ENCODE measurements around the gene DKK3.

DKK3 gene

DNA sequence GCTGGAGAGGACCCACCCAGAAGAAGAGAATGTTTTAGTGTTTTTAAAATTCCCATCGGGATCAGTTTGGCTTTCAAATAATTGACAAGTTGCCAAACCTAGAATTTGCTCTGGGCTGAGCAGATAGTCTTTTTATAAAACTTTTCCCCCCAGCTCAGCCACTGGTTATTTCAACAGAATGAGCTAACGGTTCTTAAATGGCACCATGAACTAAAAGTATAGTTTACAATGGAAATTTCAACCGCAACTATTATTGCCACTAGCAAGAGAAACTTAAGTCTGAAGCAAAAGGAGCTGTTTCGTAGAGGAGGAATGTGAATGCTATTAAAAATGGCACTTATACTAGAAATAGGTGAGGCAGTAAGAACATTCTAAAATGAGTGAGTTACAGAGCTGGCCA, 3.4 kb downstream of the DKK3 start:
- Histone ChIP-seq H3K9me3 (ENCODE audit: control insufficient read depth, low read length) (no peaks in the 10 kb centered on the region), H3K36me3 (ENCODE audit: control insufficient read depth, insufficient read depth, low read length) (no peaks in the 10 kb centered on the region), H3K27me3 (ENCODE audit: control insufficient read depth, insufficient read depth, low read length, poor library complexity, severe bottlenecking) (peaks cover 32% of the 10 kb centered on the region), H3K4me1 (ENCODE audit: control insufficient read depth, insufficient read depth, low read length) (no peaks in the 10 kb centered on the region), H3K27ac (ENCODE audit: insufficient read depth, low read depth, low read length, poor library complexity, severe bottlenecking) (no peak overlapping the region), H3K4me3 (ENCODE audit: insufficient read depth, low read depth, low read length) (no peak overlapping the region)
- WGBS, 2 experiments, result 96 to 98% methylated on average over 4 of the region's 4 CpGs

DNA sequence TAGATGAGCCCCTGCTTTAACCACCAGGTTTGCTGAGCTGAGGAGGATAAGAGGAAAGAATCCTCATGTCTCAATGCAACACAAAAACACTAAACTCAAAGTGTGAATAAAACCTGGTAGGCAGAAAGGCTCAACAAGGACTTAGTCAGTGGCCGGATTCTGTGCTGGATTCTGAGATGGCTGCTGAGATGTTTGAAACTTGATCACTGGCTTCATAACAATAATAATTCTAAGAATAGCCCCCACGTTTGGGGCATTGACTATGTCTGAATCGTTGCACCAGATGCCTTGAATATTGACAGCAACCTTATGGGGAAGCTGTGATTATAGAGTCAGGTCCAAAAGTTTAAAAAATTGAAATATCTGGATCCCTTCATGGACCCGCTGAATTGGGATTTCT, 4.6 kb downstream of the DKK3 start:
- H3K27ac ChIP-seq (ENCODE audit: insufficient read depth, low read depth, low read length, poor library complexity, severe bottlenecking), result no peak overlapping the region
- no peaks in the 10 kb centered on the region for H3K9me3 ChIP-seq (ENCODE audit: control insufficient read depth, low read length)
- peaks cover 24% of the 10 kb centered on the region for H3K27me3 ChIP-seq (ENCODE audit: control insufficient read depth, insufficient read depth, low read length, poor library complexity, severe bottlenecking)
- no peak overlapping the region for H3K4me3 ChIP-seq (ENCODE audit: insufficient read depth, low read depth, low read length)
- no peaks in the 10 kb centered on the region for H3K36me3 ChIP-seq (ENCODE audit: control insufficient read depth, insufficient read depth, low read length)
- H3K4me1 ChIP-seq (ENCODE audit: control insufficient read depth, insufficient read depth, low read length), result no peaks in the 10 kb centered on the region
- 90 to 97% methylated on average over 4 of the region's 4 CpGs for WGBS, 2 experiments

DNA sequence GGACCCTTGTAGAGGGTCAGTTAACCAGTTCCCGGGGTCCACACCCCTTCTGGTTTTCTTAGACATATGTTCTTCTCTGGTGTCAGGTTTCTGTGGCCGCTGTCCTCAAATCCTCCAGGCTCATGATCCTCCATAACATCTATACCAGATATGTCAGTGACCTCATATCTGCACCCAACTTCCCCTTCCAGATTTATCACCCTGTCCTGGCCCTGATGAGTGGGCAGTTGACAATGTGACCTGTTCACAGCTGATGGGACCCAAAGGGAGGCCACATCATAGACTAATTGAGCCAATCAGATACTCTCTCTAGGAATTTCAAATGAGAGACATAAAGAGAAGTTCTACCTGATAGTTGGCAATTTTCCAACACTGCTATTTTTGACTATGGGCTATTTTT, 5.1 kb downstream of the DKK3 start:
- no peak overlapping the region for H3K4me3 ChIP-seq (ENCODE audit: insufficient read depth, low read depth, low read length)
- WGBS, 2 experiments, result 87 to 89% methylated on average over 2 of the region's 2 CpGs
- H3K9me3 ChIP-seq (ENCODE audit: control insufficient read depth, low read length), result no peaks in the 10 kb centered on the region
- H3K36me3 ChIP-seq (ENCODE audit: control insufficient read depth, insufficient read depth, low read length), result no peaks in the 10 kb centered on the region
- no peaks in the 10 kb centered on the region for H3K4me1 ChIP-seq (ENCODE audit: control insufficient read depth, insufficient read depth, low read length)
- H3K27me3 ChIP-seq (ENCODE audit: control insufficient read depth, insufficient read depth, low read length, poor library complexity, severe bottlenecking), result peaks cover 19% of the 10 kb centered on the region
- H3K27ac ChIP-seq (ENCODE audit: insufficient read depth, low read depth, low read length, poor library complexity, severe bottlenecking), result no peak overlapping the region

DNA sequence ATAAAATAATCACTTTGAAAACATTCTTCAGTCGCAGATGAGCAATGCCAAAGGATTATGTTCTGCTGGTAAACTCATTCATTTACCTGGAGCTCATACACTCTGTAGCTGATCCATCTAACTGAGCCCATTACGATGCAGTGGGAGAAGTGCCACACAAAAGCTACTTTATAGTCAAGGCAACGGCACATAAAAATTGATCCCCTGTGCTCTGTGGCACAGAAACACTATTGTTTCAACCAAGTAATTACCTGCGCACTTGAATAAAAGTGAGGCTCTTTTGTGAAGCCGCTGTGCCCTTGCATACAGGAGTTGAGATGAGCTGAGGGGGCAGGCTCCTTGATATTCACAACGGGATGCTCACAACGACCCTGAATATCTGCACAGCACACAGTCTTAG, 7.2 kb downstream of the DKK3 start:
- WGBS, 2 experiments, result 92 to 95% methylated on average over 7 of the region's 7 CpGs

DNA sequence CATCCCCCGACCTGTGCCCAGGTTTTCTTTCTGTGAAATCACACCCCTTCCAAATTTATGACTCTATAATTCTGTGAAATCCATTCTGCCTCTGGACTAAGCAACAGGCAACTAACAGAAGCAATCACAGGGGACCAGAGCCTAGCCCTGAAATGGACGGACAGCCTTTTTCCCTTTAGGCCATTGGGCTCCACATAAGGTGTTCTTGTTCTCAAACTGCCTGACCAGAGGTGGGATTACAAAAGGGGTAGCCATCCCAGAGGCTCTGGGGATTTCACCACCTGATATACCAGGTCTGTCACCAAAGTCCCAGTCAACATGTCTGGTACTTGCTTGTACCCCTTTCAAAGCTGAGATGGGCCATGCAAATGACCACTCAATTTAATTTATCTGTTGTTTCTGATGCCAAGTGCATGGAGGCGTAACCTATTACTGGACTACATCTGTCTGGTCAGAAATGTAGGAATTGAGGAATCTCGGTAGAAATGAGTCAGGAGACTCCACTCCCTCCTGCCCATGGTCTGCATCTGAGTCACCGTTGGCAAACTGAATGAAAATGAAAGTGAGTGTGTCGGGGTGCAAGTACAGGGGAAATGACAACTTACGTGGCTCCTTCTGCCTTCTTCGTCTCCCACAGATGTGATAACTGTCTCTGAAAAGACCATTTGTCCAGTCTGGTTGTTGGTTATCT, 10.2 kb downstream of the DKK3 start:
- Histone ChIP-seq H3K27ac (ENCODE audit: insufficient read depth, low read depth, low read length, poor library complexity, severe bottlenecking) (no peak overlapping the region), H3K9me3 (ENCODE audit: control insufficient read depth, low read length) (no peaks in the 10 kb centered on the region), H3K4me1 (ENCODE audit: control insufficient read depth, insufficient read depth, low read length) (no peaks in the 10 kb centered on the region), H3K27me3 (ENCODE audit: control insufficient read depth, insufficient read depth, low read length, poor library complexity, severe bottlenecking) (no peaks in the 10 kb centered on the region), H3K4me3 (ENCODE audit: insufficient read depth, low read depth, low read length) (no peak overlapping the region), H3K36me3 (ENCODE audit: control insufficient read depth, insufficient read depth, low read length) (no peaks in the 10 kb centered on the region)
- 87 to 88% methylated on average over 8 of the region's 8 CpGs for WGBS, 2 experiments

More for the DNA sequence above, 7.2 kb downstream of the DKK3 start:
- Histone ChIP-seq H3K4me1 (ENCODE audit: control insufficient read depth, insufficient read depth, low read length) (no peaks in the 10 kb centered on the region), H3K4me3 (ENCODE audit: insufficient read depth, low read depth, low read length) (no peak overlapping the region), H3K36me3 (ENCODE audit: control insufficient read depth, insufficient read depth, low read length) (no peaks in the 10 kb centered on the region), H3K9me3 (ENCODE audit: control insufficient read depth, low read length) (no peaks in the 10 kb centered on the region), H3K27ac (ENCODE audit: insufficient read depth, low read depth, low read length, poor library complexity, severe bottlenecking) (no peak overlapping the region), H3K27me3 (ENCODE audit: control insufficient read depth, insufficient read depth, low read length, poor library complexity, severe bottlenecking) (no peaks in the 10 kb centered on the region)

DNA sequence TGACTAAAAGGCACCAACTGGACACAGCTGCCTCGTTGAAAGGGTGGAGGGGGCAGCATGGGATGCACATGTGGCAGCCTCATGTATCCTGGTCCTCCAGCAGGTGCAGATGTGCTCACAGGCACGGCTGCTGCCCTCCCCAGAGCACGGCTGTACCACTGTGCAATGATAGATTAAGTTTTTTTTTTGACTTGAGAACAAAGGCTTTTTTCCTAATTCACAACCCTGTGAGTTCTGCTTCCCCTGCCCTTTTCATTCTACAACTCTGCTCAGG, 11.4 kb downstream of the DKK3 start:
- Histone ChIP-seq H3K36me3 (ENCODE audit: control insufficient read depth, insufficient read depth, low read length) (no peaks in the 10 kb centered on the region), H3K27ac (ENCODE audit: insufficient read depth, low read depth, low read length, poor library complexity, severe bottlenecking) (no peak overlapping the region), H3K4me3 (ENCODE audit: insufficient read depth, low read depth, low read length) (no peak overlapping the region), H3K27me3 (ENCODE audit: control insufficient read depth, insufficient read depth, low read length, poor library complexity, severe bottlenecking) (no peaks in the 10 kb centered on the region), H3K4me1 (ENCODE audit: control insufficient read depth, insufficient read depth, low read length) (no peaks in the 10 kb centered on the region), H3K9me3 (ENCODE audit: control insufficient read depth, low read length) (no peaks in the 10 kb centered on the region)
- 92 to 94% methylated on average over 3 of the region's 3 CpGs for WGBS, 2 experiments

DNA sequence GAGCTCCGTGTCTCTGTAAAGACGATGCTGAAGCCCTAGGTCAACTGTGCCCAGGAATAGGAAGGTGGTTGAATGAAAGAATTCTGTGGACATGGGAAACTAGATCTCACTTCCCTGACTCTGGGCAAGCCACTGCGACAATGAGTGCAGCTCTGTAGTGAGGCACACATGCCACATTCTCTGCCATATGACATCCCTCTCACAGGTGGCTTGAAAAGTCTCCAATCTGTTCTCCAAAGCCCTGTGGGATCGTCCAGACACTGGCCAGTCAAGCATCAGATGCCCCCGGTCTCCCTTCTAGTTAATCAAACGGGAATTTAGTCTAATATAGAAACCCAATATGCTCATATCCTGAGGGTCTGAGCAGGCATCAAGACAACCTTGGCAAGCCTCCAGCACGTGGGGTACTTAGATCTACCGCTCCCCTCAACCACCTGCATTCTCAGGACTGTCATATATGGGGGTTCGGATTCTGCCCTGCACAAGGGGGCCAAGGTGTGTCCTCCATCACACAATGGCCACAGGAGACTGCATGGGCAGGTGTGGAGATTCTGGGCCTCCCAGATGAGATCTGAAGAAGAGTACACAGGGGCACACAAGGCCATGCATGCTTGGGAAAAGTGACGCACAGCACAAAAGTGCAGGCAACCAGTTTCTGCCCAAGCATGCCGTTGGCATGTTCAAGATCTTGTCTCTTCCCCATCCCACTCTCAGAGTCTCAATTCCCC, 11.9 kb downstream of the DKK3 start:
- WGBS, 2 experiments, result 94 to 95% methylated on average over 11 of the region's 11 CpGs
- Histone ChIP-seq H3K4me1 (ENCODE audit: control insufficient read depth, insufficient read depth, low read length) (no peaks in the 10 kb centered on the region), H3K27ac (ENCODE audit: insufficient read depth, low read depth, low read length, poor library complexity, severe bottlenecking) (no peak overlapping the region), H3K9me3 (ENCODE audit: control insufficient read depth, low read length) (no peaks in the 10 kb centered on the region), H3K4me3 (ENCODE audit: insufficient read depth, low read depth, low read length) (no peak overlapping the region), H3K27me3 (ENCODE audit: control insufficient read depth, insufficient read depth, low read length, poor library complexity, severe bottlenecking) (no peaks in the 10 kb centered on the region), H3K36me3 (ENCODE audit: control insufficient read depth, insufficient read depth, low read length) (no peaks in the 10 kb centered on the region)

DNA sequence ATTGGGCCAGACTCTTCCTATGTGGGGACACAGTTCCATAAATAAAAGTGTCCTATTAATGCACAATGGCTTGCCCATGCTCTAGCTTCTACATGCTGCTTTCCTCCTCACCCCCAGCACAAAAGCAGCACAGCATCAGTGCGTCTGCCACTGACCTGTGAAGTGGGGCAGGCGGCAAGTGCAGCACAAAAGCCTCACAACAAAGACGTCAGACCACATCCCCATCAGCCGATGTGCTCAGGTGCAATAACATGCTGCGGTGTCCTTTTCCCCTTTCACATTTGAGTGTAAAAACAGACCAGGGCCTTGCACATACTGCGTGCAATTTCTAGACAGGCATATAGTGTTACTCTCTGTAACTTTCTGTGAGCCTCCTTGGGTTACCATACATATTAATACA, 12.8 kb downstream of the DKK3 start:
- H3K27ac ChIP-seq (ENCODE audit: insufficient read depth, low read depth, low read length, poor library complexity, severe bottlenecking), result no peak overlapping the region
- H3K4me3 ChIP-seq (ENCODE audit: insufficient read depth, low read depth, low read length), result no peak overlapping the region
- no peaks in the 10 kb centered on the region for H3K4me1 ChIP-seq (ENCODE audit: control insufficient read depth, insufficient read depth, low read length)
- H3K36me3 ChIP-seq (ENCODE audit: control insufficient read depth, insufficient read depth, low read length), result no peaks in the 10 kb centered on the region
- H3K27me3 ChIP-seq (ENCODE audit: control insufficient read depth, insufficient read depth, low read length, poor library complexity, severe bottlenecking), result no peaks in the 10 kb centered on the region
- H3K9me3 ChIP-seq (ENCODE audit: control insufficient read depth, low read length), result no peaks in the 10 kb centered on the region
- WGBS, 2 experiments, result 88 to 91% methylated on average over 6 of the region's 6 CpGs

DNA sequence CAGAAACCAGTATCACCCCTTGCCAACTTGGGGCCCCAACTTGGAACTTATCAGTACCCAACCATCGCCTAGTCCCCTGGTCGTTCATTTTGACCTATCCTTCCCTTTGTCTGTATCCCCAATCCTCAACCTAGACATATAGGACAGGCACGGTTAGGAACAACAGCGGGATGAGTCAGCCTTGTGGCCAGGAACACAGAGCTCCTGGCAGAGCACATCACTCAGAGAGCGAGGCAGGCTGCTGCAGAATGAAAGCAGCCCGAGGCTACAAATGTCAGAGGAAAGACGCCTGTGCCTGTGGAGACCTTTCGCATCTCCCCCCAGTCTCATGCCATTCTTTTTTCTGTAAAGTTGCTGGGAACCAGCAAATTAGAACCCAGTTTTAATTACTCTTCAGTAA, 14.6 kb downstream of the DKK3 start:
- 60% methylated on average over 8 of the region's 8 CpGs for WGBS, 2 experiments
- no peak overlapping the region for H3K27ac ChIP-seq (ENCODE audit: insufficient read depth, low read depth, low read length, poor library complexity, severe bottlenecking)

DNA sequence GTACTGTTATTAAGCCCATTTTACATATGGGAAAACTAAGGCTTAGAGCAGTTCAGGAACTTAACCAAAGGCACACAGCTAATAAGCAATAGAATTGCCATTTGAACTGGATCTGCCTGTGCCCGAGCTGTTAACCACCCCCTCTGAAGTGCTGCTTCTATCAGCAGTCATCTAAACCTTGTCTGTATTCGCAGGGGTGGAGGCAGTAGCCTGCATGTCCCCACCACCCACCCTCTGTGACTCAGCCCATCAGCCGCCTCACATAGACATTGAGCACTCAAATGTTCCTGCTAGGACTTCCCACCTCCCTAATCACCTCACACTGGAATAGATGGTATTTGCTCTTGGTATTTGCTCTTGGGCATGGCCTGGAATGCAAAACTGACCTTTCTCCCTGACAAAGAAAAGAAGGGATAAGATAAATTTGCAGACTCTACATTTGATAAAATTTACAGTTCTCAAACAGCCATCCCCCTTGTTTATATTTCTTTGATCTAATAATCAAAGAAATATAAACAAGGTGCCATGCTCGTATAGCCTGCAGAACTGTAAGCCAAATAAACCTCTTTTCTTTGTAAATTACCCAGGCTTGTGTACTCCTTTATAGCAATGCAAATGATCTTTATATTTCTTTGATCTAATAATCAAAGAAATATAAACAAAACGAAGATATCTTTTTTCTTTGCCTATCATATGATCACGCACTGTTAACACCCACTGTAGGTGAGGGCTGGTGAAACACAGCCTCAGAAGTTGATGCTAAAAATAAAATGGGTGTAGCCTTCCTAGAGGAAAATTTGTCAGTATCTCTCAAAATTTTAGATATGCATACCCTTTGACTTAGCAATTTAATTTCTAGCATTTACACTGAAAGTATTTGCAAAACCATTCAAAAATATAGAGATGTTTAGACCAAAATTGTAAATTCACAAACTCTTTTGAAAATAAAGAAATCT, 15.9 kb downstream of the DKK3 start:
- Histone ChIP-seq H3K27me3 (ENCODE audit: control insufficient read depth, insufficient read depth, low read length, poor library complexity, severe bottlenecking) (no peaks in the 10 kb centered on the region), H3K4me3 (ENCODE audit: insufficient read depth, low read depth, low read length) (no peak overlapping the region), H3K9me3 (ENCODE audit: control insufficient read depth, low read length) (no peaks in the 10 kb centered on the region), H3K36me3 (ENCODE audit: control insufficient read depth, insufficient read depth, low read length) (no peaks in the 10 kb centered on the region), H3K4me1 (ENCODE audit: control insufficient read depth, insufficient read depth, low read length) (no peaks in the 10 kb centered on the region), H3K27ac (ENCODE audit: insufficient read depth, low read depth, low read length, poor library complexity, severe bottlenecking) (no peak overlapping the region)
- WGBS, 2 experiments, result 87 to 88% methylated on average over 5 to 6 of the region's 6 CpGs

More for the DNA sequence above, 14.6 kb downstream of the DKK3 start:
- no peaks in the 10 kb centered on the region for H3K9me3 ChIP-seq (ENCODE audit: control insufficient read depth, low read length)
- no peaks in the 10 kb centered on the region for H3K4me1 ChIP-seq (ENCODE audit: control insufficient read depth, insufficient read depth, low read length)
- H3K4me3 ChIP-seq (ENCODE audit: insufficient read depth, low read depth, low read length), result no peak overlapping the region
- H3K27me3 ChIP-seq (ENCODE audit: control insufficient read depth, insufficient read depth, low read length, poor library complexity, severe bottlenecking), result no peaks in the 10 kb centered on the region
- H3K36me3 ChIP-seq (ENCODE audit: control insufficient read depth, insufficient read depth, low read length), result no peaks in the 10 kb centered on the region
